ENCODE measurements around the gene GALR3. TPM values are rescaled to one million over a fixed set of nuclear protein-coding genes. Genes with fewer than 3 reads are reported as not detected.

Gene GALR3, protein sequence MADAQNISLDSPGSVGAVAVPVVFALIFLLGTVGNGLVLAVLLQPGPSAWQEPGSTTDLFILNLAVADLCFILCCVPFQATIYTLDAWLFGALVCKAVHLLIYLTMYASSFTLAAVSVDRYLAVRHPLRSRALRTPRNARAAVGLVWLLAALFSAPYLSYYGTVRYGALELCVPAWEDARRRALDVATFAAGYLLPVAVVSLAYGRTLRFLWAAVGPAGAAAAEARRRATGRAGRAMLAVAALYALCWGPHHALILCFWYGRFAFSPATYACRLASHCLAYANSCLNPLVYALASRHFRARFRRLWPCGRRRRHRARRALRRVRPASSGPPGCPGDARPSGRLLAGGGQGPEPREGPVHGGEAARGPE
- total RNA-seq: not detected in 2 replicates

GRCh38 chr22:37823134-37823985 lies at the start of gene GALR3:
GALR3 (plus strand) TSS chr22:37823382; CDS start chr22:37823407, 25 bp downstream.

GRCh38 chr22:37807410-37808293 lies 15.5 kb upstream of the GALR3 start, which contains the start of gene GCAT:
GCAT (plus strand) TSS chr22:37807934; CDS start chr22:37807968, 34 bp downstream.

GRCh38 chr22:37849089-37849751 lies 26.0 kb downstream of the GALR3 start, which contains the start of gene EIF3L:
EIF3L (plus strand) TSS chr22:37849419; CDS start chr22:37849450, 31 bp downstream.

Other genes starting within 250 kb of the GALR3 start
- not detected in 2 replicates for gene LGALS2, start 243.3 kb upstream of the GALR3 start, total RNA-seq
- 39.5 and 49.3 TPM in 2 replicates for gene GGA1, start 214.5 kb upstream of the GALR3 start, total RNA-seq
- gene SH3BP1, start 183.7 kb upstream of the GALR3 start, total RNA-seq: 41.8 and 49.6 TPM in 2 replicates
- gene PDXP, start 164.7 kb upstream of the GALR3 start, total RNA-seq: 9.5 and 11.7 TPM in 2 replicates
- gene LGALS1, start 147.7 kb upstream of the GALR3 start, total RNA-seq: 10,618 and 15,072 TPM in 2 replicates
- gene NOL12, start 137.0 kb upstream of the GALR3 start, total RNA-seq: 15.9 and 50.2 TPM in 2 replicates
- 215 and 222 TPM in 2 replicates for gene TRIOBP, start 126.3 kb upstream of the GALR3 start, total RNA-seq
- gene GCAT, start 15.4 kb upstream of the GALR3 start, total RNA-seq: 38.8 and 43.0 TPM in 2 replicates
- 41.8 and 44.3 TPM in 2 replicates for gene ANKRD54, start 21.0 kb downstream of the GALR3 start, total RNA-seq
- 369 and 415 TPM in 2 replicates for gene EIF3L, start 26.0 kb downstream of the GALR3 start, total RNA-seq
- 22.8 and 31.4 TPM in 2 replicates for gene MICALL1, start 82.9 kb downstream of the GALR3 start, total RNA-seq
- gene C22orf23, start 130.2 kb downstream of the GALR3 start, total RNA-seq: under 0.01 and 0.89 TPM in 2 replicates
- 67.3 and 114 TPM in 2 replicates for gene POLR2F, start 130.3 kb downstream of the GALR3 start, total RNA-seq
- gene SOX10, start 161.2 kb downstream of the GALR3 start, total RNA-seq: not detected in 2 replicates
- gene PICK1, start 234.0 kb downstream of the GALR3 start, total RNA-seq: 11.8 and 17.7 TPM in 2 replicates